Endothelial cell of umbilical vein (primary cell): Measurements from ENCODE around the gene DUSP3. TPM values are rescaled to one million over a fixed set of nuclear protein-coding genes. Genes with fewer than 3 reads are reported as not detected.

Source experiments
- BruUV-seq: library from RNA; stranded (reverse); fragments of 400-500 nt; replicated peaks from 2 replicates; lab custom pipeline; 2021; lab: Mats Ljungman, UMichigan
- CTCF ChIA-PET: fragments of 300-600, 350-600 bp; sonication (Branson Sonifier 250); formaldehyde crosslinking; loops from one replicate; lab custom pipeline; 2021; ENCODE audit warnings: antibody characterized with exemption, inconsistent platforms; lab: Charles Lee
- POLR2A ChIA-PET: fragments of 300-600, 350-600 bp; sonication (Branson Sonifier 250); formaldehyde crosslinking; loops from one replicate; lab custom pipeline; 2021; ENCODE audit warnings: antibody characterized with exemption, inconsistent platforms; lab: Charles Lee
- DNase-seq: peaks from one replicate; pipeline ENCODE4 v3.0.0-alpha.2; 2011; ENCODE audit warnings: low read depth, low spot score
- FAIRE-seq: peaks from 2 replicates; lab custom pipeline; 2011; peaks lifted over from hg19 to GRCh38; lab: Jason Lieb, UNC
- H2AFZ ChIP-seq: 2 replicates; pipeline ENCODE4 v1.6.0; 2012; ENCODE audit warnings: low read depth, low read length, control low read depth, inconsistent platforms
- H3K27ac ChIP-seq: 2 replicates; pipeline ENCODE4 v1.5.1; 2011; ENCODE audit warnings: low read depth, mild to moderate bottlenecking, control low read depth, low read length, moderate library complexity; ENCODE audit not compliant: insufficient read depth
- H3K27me3 ChIP-seq, 2 experiments: 2 replicates each; pipeline versions ENCODE4 v1.6.0 to v1.6.1; 2011; ENCODE audit warnings: low read length in 2 of 2, mixed read lengths in 1 of 2; ENCODE audit not compliant: control insufficient read depth in 2 of 2, insufficient read depth in 2 of 2
- H3K36me3 ChIP-seq, 2 experiments: 2 replicates in 1 of 2; 3 replicates in 1 of 2; pipeline ENCODE4 v1.5.1; 2011; ENCODE audit warnings: low read length in 2 of 2, mild to moderate bottlenecking in 1 of 2, moderate library complexity in 1 of 2; ENCODE audit not compliant: control insufficient read depth in 2 of 2, insufficient read depth in 2 of 2; ENCODE audit errors: extremely low read depth in 1 of 2
- H3K4me1 ChIP-seq: 3 replicates; pipeline ENCODE4 v1.5.1; 2011; ENCODE audit warnings: mild to moderate bottlenecking, low read length; ENCODE audit not compliant: control insufficient read depth, insufficient read depth; ENCODE audit errors: extremely low read depth
- H3K4me2 ChIP-seq: 2 replicates; pipeline ENCODE4 v1.6.1; 2011; ENCODE audit warnings: low read length, control low read depth, mixed read lengths; ENCODE audit not compliant: insufficient read depth
- H3K4me3 ChIP-seq, 3 experiments: fragments of 200-600 bp in 1 of 3; sonication (generic), shearing (Covaris generic) in 1 of 3; replicated peaks in 1 of 3; 2 replicates each; pipeline ENCODE4 v1.5.1; 2011 to 2016; ENCODE audit warnings: control low read depth in 3 of 3, low read length in 3 of 3, mild to moderate bottlenecking in 2 of 3, inconsistent platforms in 1 of 3, low read depth in 1 of 3, moderate library complexity in 1 of 3; ENCODE audit not compliant: insufficient read depth in 1 of 3
- H3K79me2 ChIP-seq: 2 replicates; pipeline ENCODE4 v1.6.0; 2012; ENCODE audit warnings: low read length, inconsistent platforms; ENCODE audit not compliant: control insufficient read depth, insufficient read depth
- H3K9ac ChIP-seq: replicated peaks from 2 replicates; pipeline ENCODE3; 2011; ENCODE audit warnings: low read length, control low read depth; ENCODE audit not compliant: insufficient read depth; ENCODE audit errors: extremely low read depth
- H3K9me1 ChIP-seq: replicated peaks from 3 replicates; pipeline ENCODE4 v1.6.0; 2011; ENCODE audit warnings: mild to moderate bottlenecking, low read length; ENCODE audit not compliant: control insufficient read depth, insufficient read depth; ENCODE audit errors: extremely low read depth
- H3K9me3 ChIP-seq: replicated peaks from 2 replicates; pipeline ENCODE4 v1.5.1; 2012; ENCODE audit warnings: low read length, inconsistent platforms; ENCODE audit not compliant: control insufficient read depth, insufficient read depth
- H4K20me1 ChIP-seq: replicated peaks from 2 replicates; pipeline ENCODE3; 2011; ENCODE audit warnings: mild to moderate bottlenecking, low read length; ENCODE audit not compliant: control insufficient read depth, insufficient read depth; ENCODE audit errors: extremely low read depth
- EZH2 ChIP-seq: IDR thresholded peaks from 2 replicates; pipeline ENCODE4 v1.6.1; 2012; ENCODE audit warnings: borderline replicate concordance, low read depth, mild to moderate bottlenecking, moderate library complexity, low read length, inconsistent platforms; ENCODE audit not compliant: severe bottlenecking
- FOS ChIP-seq: IDR thresholded peaks from 2 replicates; pipeline ENCODE4 v1.6.1; 2011; ENCODE audit warnings: mild to moderate bottlenecking, low read length, moderate library complexity, borderline replicate concordance; ENCODE audit not compliant: insufficient read depth
- GATA2 ChIP-seq: IDR thresholded peaks from 2 replicates; pipeline ENCODE4 v1.7.0; 2011; ENCODE audit warnings: low read depth, mild to moderate bottlenecking, moderate library complexity, mixed read lengths, low read length; ENCODE audit not compliant: insufficient read length, insufficient read depth
- MYC ChIP-seq: IDR thresholded peaks from one replicate; pipeline ENCODE4 v1.6.1; 2011; ENCODE audit warnings: mild to moderate bottlenecking, low read depth, low read length
- POLR2A ChIP-seq: IDR thresholded peaks from 2 replicates; pipeline ENCODE4 v1.6.1; 2012; ENCODE audit warnings: low read depth, mild to moderate bottlenecking, control low read depth, low read length
- POLR2AphosphoS5 ChIP-seq: IDR thresholded peaks from 2 replicates; pipeline ENCODE4 v1.6.1; 2012; ENCODE audit warnings: low read depth, mild to moderate bottlenecking, control low read depth, low read length, moderate library complexity; ENCODE audit not compliant: insufficient read depth
- dilution Hi-C: fragments of 300-500 bp; cut with MboI; formaldehyde crosslinking; loops from one replicate; pipeline ENCODE4 v1.15.0; 2019; ENCODE audit warnings: low sequenced_read_pairs; ENCODE audit not compliant: extremely low pct_ligation_motif_present
- intact Hi-C: fragments of 100-400 bp; cut with micrococcal nuclease; formaldehyde crosslinking; loops from one replicate; pipeline ENCODE4 v1.10.0; 2022
- polyA plus RNA-seq, 4 experiments: library from polyadenylated mRNA; depleted of rRNA in 3 of 4; stranded (reverse) in 3 of 4; unstranded in 1 of 4; fragments of >200 nt; gene quantifications; 2 replicates each; pipeline versions ENCODE4 v1.2.1 to v1.2.3, GENCODE V29; 2011 to 2012; ENCODE audit warnings: missing spikeins in 1 of 4
- total RNA-seq: library from RNA; stranded (reverse); gene quantifications from 2 replicates; pipeline ENCODE4 v1.2.3, GENCODE V29; 2021
- TF ChIP-seq, protein P1 (sequence below), 2 donors: IDR thresholded peaks; 1 replicate in 1 of 2; 2 replicates in 1 of 2; pipeline ENCODE4 v1.5.1; 2011; ENCODE audit warnings: low read length in 2 of 2, mild to moderate bottlenecking in 2 of 2, moderate library complexity in 2 of 2, control low read depth in 1 of 2, inconsistent platforms in 1 of 2, low read depth in 1 of 2; ENCODE audit not compliant: insufficient read depth in 1 of 2; ENCODE audit errors: extremely low read depth in 1 of 2
- TF ChIP-seq, protein P2 (sequence below): IDR thresholded peaks from 2 replicates; pipeline ENCODE4 v1.6.1; 2011; ENCODE audit not compliant: insufficient read depth, insufficient read length

DUSP3 gene
- total and polyA plus RNA-seq, 2 donors (not counting 3 experiments of a cell fraction or from before 2014, with no cell fraction given): 46.8 to 57.7 TPM

DNA sequence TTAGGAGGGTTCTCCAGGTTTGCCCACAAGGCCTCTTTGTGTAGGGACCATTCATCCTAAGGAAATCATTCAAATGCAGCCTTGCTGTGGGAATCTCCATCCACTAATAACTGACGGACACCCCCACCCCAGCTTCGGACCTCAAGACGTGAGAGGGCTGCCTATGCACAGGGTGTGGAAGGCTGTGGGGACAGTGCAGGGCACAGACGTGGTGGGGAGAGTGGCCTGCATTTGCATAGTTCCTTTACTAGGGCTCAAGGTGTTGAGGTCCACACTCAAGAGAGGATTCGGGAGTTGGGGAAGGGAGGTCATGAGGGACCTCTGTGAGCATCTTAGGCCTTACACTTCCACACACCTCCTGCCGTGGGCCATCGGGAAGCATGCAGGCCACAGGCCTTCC is 9.8 kb downstream of the DUSP3 start:
- H3K4me2 ChIP-seq: no peak overlapping the region
- no peak overlapping the region for H3K27ac ChIP-seq
- dilution Hi-C loops (loop anchor here (5.0 kb wide), 1 partner anchor 67 kb away; no protein-coding TSS in a partner anchor), intact Hi-C loops (no loop called here)
- no peaks in the 10 kb centered on the region for H4K20me1 ChIP-seq
- no peak overlapping the region for H3K9ac ChIP-seq
- no peak for FAIRE-seq
- H2AFZ ChIP-seq: no peak overlapping the region
- POLR2A ChIA-PET: no interaction called here
- TF ChIP-seq MYC (no peak), POLR2AphosphoS5 (no peak), FOS (no peak), POLR2A (no peak), GATA2 (no peak), EZH2 (no peak)
- TF ChIP-seq, protein P1, sequence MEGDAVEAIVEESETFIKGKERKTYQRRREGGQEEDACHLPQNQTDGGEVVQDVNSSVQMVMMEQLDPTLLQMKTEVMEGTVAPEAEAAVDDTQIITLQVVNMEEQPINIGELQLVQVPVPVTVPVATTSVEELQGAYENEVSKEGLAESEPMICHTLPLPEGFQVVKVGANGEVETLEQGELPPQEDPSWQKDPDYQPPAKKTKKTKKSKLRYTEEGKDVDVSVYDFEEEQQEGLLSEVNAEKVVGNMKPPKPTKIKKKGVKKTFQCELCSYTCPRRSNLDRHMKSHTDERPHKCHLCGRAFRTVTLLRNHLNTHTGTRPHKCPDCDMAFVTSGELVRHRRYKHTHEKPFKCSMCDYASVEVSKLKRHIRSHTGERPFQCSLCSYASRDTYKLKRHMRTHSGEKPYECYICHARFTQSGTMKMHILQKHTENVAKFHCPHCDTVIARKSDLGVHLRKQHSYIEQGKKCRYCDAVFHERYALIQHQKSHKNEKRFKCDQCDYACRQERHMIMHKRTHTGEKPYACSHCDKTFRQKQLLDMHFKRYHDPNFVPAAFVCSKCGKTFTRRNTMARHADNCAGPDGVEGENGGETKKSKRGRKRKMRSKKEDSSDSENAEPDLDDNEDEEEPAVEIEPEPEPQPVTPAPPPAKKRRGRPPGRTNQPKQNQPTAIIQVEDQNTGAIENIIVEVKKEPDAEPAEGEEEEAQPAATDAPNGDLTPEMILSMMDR (IDR thresholded peaks at IDR 0.05; ENCODE audit: extremely low read depth in 1 of 2, insufficient read depth in 1 of 2, low read depth in 1 of 2, low read length in 2 of 2): no peak
- TF ChIP-seq, protein P2, sequence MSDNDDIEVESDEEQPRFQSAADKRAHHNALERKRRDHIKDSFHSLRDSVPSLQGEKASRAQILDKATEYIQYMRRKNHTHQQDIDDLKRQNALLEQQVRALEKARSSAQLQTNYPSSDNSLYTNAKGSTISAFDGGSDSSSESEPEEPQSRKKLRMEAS: no peak
- H3K4me1 ChIP-seq: peaks cover 2% of the 10 kb centered on the region
- no TSS peak for BruUV-seq
- no peak overlapping the region for H3K4me3 ChIP-seq
- H3K79me2 ChIP-seq: no peaks in the 10 kb centered on the region
- CTCF ChIA-PET: no interaction called here
- no peak for DNase-seq
- no peaks in the 10 kb centered on the region for H3K27me3 ChIP-seq
- no peaks in the 10 kb centered on the region for H3K9me3 ChIP-seq
- peaks cover 8 to 28% of the 10 kb centered on the region in 2 experiments for H3K36me3 ChIP-seq
- no peaks in the 10 kb centered on the region for H3K9me1 ChIP-seq
